Stomach (tissue), 9 donors: ENCODE data around the gene TTC39B. TPM values are rescaled to one million over a fixed set of nuclear protein-coding genes. Genes with fewer than 3 reads are reported as not detected.

Experiments used
- DNase-seq, 2 donors: peaks; one replicate each; pipeline versions ENCODE4 v3.0.0 to v3.0.0-alpha.2; 2013 to 2019
- H3K27ac ChIP-seq, 5 donors: fragments of 200-600 bp in 4 of 5; sonication (generic) in 4 of 5; one replicate each; pipeline ENCODE4 v1.5.1; 2013 to 2019; ENCODE audit warnings: mild to moderate bottlenecking in 1 of 5, moderate library complexity in 1 of 5
- H3K27me3 ChIP-seq, 3 donors: fragments of 200-600 bp; sonication (generic); one replicate each; pipeline ENCODE4 v1.5.1; 2017 to 2019; ENCODE audit warnings: mixed run types in 1 of 3
- H3K36me3 ChIP-seq, 4 donors: fragments of 200-600 bp; sonication (generic); 1 replicate in 3 of 4; 2 replicates in 1 of 4; pipeline ENCODE4 v1.5.1; 2016 to 2019
- H3K4me1 ChIP-seq, 4 donors: fragments of 200-600 bp; sonication (generic); one replicate each; pipeline ENCODE4 v1.5.1; 2016 to 2019
- H3K4me3 ChIP-seq, 4 donors: fragments of 200-600 bp; sonication (generic) in 3 of 4; one replicate each; pipeline ENCODE4 v1.5.1; 2016 to 2019; ENCODE audit warnings: mild to moderate bottlenecking in 1 of 4
- H3K9me3 ChIP-seq, 4 donors: fragments of 200-600 bp; sonication (generic); one replicate each; pipeline ENCODE4 v1.5.1; 2016 to 2019
- EP300 ChIP-seq: sonication (generic); formaldehyde crosslinking; IDR thresholded peaks from one replicate; pipeline ENCODE4 v1.6.1; 2017; ENCODE audit warnings: antibody characterized with exemption
- POLR2A ChIP-seq, 4 donors: fragments of 450-650 bp; IDR thresholded peaks; one replicate each; pipeline ENCODE4 v1.6.1; 2016; ENCODE audit warnings: antibody characterized with exemption in 4 of 4, control low read depth in 2 of 4, mild to moderate bottlenecking in 1 of 4, moderate library complexity in 1 of 4
- POLR2AphosphoS5 ChIP-seq, 3 donors: sonication (generic); formaldehyde crosslinking; IDR thresholded peaks; one replicate each; pipeline ENCODE4 v1.6.1; 2016; ENCODE audit warnings: antibody characterized with exemption in 3 of 3
- WGBS, 5 donors: extraction: QIAGEN DNeasy Blood & Tissue Kit in 3 of 5; methylation state at CpG; one replicate each; pipeline versions ENCODE4 v1.1.5 to v1.1.7; 2013 to 2018; 5-methylcytosine and 5-hydroxymethylcytosine counted together
- intact Hi-C: fragments of 100-400 bp; cut with DNase I; formaldehyde crosslinking; loops from one replicate; pipeline ENCODE4 v1.15.1; 2023; ENCODE audit warnings: low total_unique reads
- polyA plus RNA-seq, 3 donors: library from polyadenylated mRNA; stranded (reverse); fragments of 200-250 nt; gene quantifications; one replicate each; pipeline ENCODE4 v1.2.3, GENCODE V29; 2013
- total RNA-seq, 5 donors: library from RNA; depleted of rRNA; stranded (reverse); fragments of >200 nt; gene quantifications; one replicate each; pipeline versions ENCODE4 v1.1.0 to v1.2.3, GENCODE V29; 2014 to 2016
- TF ChIP-seq, protein P1 (sequence below), 7 experiments: fragments of 450-650 bp in 4 of 7; fragments of 200-600 bp in 3 of 7; sonication (generic) in 3 of 7; IDR thresholded peaks; one replicate each; pipeline ENCODE4 v1.5.1; 2016 to 2019; ENCODE audit warnings: antibody characterized with exemption in 7 of 7, control low read depth in 2 of 7, mild to moderate bottlenecking in 1 of 7
- donor health status: healthy with polysubstance abuse.
- donor health status: Bipolar disorder and iron deficiency.
- donor health status: healthy.

TTC39B gene
- total and polyA plus RNA-seq, 8 donors = 2.0 to 35.4 (median 6.6) TPM

GRCh38 chr9:15192856-15193255 lies 114.2 kb downstream of the TTC39B start:
- WGBS, 5 donors = 94 to 98% (median 98%) methylated on average over 3 to 5 of the region's 5 CpGs
- no peaks in the 10 kb centered on the region for H3K27me3 ChIP-seq
- no peak for DNase-seq
- TF ChIP-seq POLR2AphosphoS5 (IDR thresholded peaks at IDR 0.05) = no peak
- TF ChIP-seq, protein P1, sequence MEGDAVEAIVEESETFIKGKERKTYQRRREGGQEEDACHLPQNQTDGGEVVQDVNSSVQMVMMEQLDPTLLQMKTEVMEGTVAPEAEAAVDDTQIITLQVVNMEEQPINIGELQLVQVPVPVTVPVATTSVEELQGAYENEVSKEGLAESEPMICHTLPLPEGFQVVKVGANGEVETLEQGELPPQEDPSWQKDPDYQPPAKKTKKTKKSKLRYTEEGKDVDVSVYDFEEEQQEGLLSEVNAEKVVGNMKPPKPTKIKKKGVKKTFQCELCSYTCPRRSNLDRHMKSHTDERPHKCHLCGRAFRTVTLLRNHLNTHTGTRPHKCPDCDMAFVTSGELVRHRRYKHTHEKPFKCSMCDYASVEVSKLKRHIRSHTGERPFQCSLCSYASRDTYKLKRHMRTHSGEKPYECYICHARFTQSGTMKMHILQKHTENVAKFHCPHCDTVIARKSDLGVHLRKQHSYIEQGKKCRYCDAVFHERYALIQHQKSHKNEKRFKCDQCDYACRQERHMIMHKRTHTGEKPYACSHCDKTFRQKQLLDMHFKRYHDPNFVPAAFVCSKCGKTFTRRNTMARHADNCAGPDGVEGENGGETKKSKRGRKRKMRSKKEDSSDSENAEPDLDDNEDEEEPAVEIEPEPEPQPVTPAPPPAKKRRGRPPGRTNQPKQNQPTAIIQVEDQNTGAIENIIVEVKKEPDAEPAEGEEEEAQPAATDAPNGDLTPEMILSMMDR (IDR thresholded peaks at IDR 0.05) = no peak
- TF ChIP-seq POLR2A (IDR thresholded peaks at IDR 0.05) = no peak
- no peak for TF ChIP-seq EP300
- peaks cover 0 to 6% (median 0%) of the 10 kb centered on the region in 4 donors for H3K9me3 ChIP-seq
- no peak overlapping the region for H3K4me3 ChIP-seq
- H3K36me3 ChIP-seq = peaks cover 10 to 83% (median 74%) of the 10 kb centered on the region in 4 donors
- intact Hi-C loops = no loop called here
- no peak overlapping the region for H3K27ac ChIP-seq
- no peaks in the 10 kb centered on the region for H3K4me1 ChIP-seq

- peaks cover 0 to 6% (median 0%) of the 10 kb centered on the region in 4 donors for H3K9me3 ChIP-seq
- H3K27me3 ChIP-seq = no peaks in the 10 kb centered on the region
- DNase-seq = no peak
- no peak overlapping the region for H3K27ac ChIP-seq
- intact Hi-C loops = no loop called here
- no peak overlapping the region for H3K4me3 ChIP-seq
- peaks cover 13 to 91% (median 83%) of the 10 kb centered on the region in 4 donors for H3K36me3 ChIP-seq
- TF ChIP-seq POLR2A (IDR thresholded peaks at IDR 0.05) (no peak), EP300 (no peak), POLR2AphosphoS5 (IDR thresholded peaks at IDR 0.05) (no peak)
- TF ChIP-seq, protein P1 (IDR thresholded peaks at IDR 0.05) = no peak
- no peaks in the 10 kb centered on the region for H3K4me1 ChIP-seq
Measured at GRCh38 chr9:15191378-15191777, 115.6 kb downstream of the TTC39B start.

DNA sequence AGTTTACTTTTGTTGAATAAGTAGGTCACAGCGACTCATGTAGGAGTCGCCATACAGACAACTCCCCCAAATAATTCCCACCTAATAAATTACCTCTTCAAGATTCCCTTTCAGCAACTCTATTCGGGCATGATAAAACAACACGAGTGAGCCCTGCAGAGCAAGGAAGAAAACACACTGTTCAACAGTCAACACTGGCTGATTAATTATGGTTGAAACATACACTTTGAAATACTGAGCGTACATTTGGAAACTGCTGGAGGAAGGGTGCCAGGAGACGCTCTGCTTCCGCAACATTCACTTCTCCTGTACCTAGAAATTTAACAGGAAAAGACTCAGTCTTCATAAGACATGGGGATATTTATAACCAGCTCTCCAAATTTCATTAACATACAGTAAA lies 117.5 kb downstream of the TTC39B start:
- Histone ChIP-seq H3K27ac (no peak overlapping the region), H3K4me3 (no peak overlapping the region), H3K4me1 (no peaks in the 10 kb centered on the region), H3K9me3 (no peaks in the 10 kb centered on the region), H3K36me3 (peaks cover 12 to 92% (median 88%) of the 10 kb centered on the region in 4 donors), H3K27me3 (no peaks in the 10 kb centered on the region)
- intact Hi-C loops = no loop called here
- WGBS, 5 donors = 73 to 84% (median 80%) methylated on average over 7 of the region's 7 CpGs
- TF ChIP-seq, protein P1 (IDR thresholded peaks at IDR 0.05) = no peak
- TF ChIP-seq EP300 = no peak
- no peak for TF ChIP-seq POLR2A (IDR thresholded peaks at IDR 0.05)
- no peak for TF ChIP-seq POLR2AphosphoS5 (IDR thresholded peaks at IDR 0.05)
- peak in 1 of 2 donors; percentile 21 for DNase-seq

GRCh38 chr9:15187589-15187988 lies 119.4 kb downstream of the TTC39B start:
- Histone ChIP-seq H3K27ac (no peak overlapping the region), H3K27me3 (no peaks in the 10 kb centered on the region), H3K4me1 (peaks cover 0 to 7% (median 0%) of the 10 kb centered on the region in 4 donors), H3K9me3 (no peaks in the 10 kb centered on the region), H3K36me3 (peaks cover 12 to 90% (median 79%) of the 10 kb centered on the region in 4 donors), H3K4me3 (no peak overlapping the region)
- intact Hi-C loops = no loop called here
- TF ChIP-seq EP300 (no peak), POLR2A (IDR thresholded peaks at IDR 0.05) (no peak), POLR2AphosphoS5 (IDR thresholded peaks at IDR 0.05) (no peak)
- TF ChIP-seq, protein P1 (IDR thresholded peaks at IDR 0.05) = no peak
- 83 to 100% (median 93%) methylated on average over 1 of the region's 1 CpG for WGBS, 5 donors
- DNase-seq = peak in 1 of 2 donors; percentile 11
